Endothelial cell (in vitro differentiated cells): ENCODE measurements around the gene GBF1. TPM values are rescaled to one million over a fixed set of nuclear protein-coding genes. Genes with fewer than 3 reads are reported as not detected.

Source experiments
- DNase-seq: peaks from one replicate; pipeline ENCODE4 v3.0.0; 2021; ENCODE audit warnings: low spot score
- H3K27ac Mint-ChIP-seq: one replicate; pipeline ENCODE4 v1.8.0; 2021; ENCODE audit warnings: mixed read lengths, inconsistent platforms; ENCODE audit not compliant: unreplicated experiment
- H3K27me3 Mint-ChIP-seq: one replicate; pipeline ENCODE4 v1.8.0; 2021; ENCODE audit warnings: mild to moderate bottlenecking, moderate library complexity, mixed read lengths, inconsistent platforms; ENCODE audit not compliant: unreplicated experiment
- H3K36me3 Mint-ChIP-seq: one replicate; pipeline ENCODE4 v1.8.0; 2021; ENCODE audit warnings: mild to moderate bottlenecking, low read depth, mixed read lengths, inconsistent platforms; ENCODE audit not compliant: unreplicated experiment
- H3K4me1 Mint-ChIP-seq: one replicate; pipeline ENCODE4 v1.8.0; 2021; ENCODE audit warnings: mild to moderate bottlenecking, mixed read lengths, inconsistent platforms; ENCODE audit not compliant: unreplicated experiment
- H3K4me3 Mint-ChIP-seq: one replicate; pipeline ENCODE4 v1.8.0; 2021; ENCODE audit warnings: mild to moderate bottlenecking, mixed read lengths, inconsistent platforms; ENCODE audit not compliant: unreplicated experiment
- H3K9me3 Mint-ChIP-seq: one replicate; pipeline ENCODE4 v1.8.0; 2021; ENCODE audit warnings: mixed read lengths, inconsistent platforms; ENCODE audit not compliant: unreplicated experiment
- total RNA-seq: library from RNA; stranded (reverse); fragmentation: NEBNext Ultra II Directional; extraction: Animal tissue kit (Norgen Biotek cat#: 25700); gene quantifications from one replicate; pipeline ENCODE4 v1.2.1, GENCODE V29; 2021; ENCODE audit not compliant: unreplicated experiment
- TF ChIP-seq, protein P1 (sequence below): fragments of 200-600 bp; sonication (generic); IDR thresholded peaks from one replicate; pipeline ENCODE4 v1.5.0; 2021; ENCODE audit warnings: antibody characterized with exemption; ENCODE audit not compliant: unreplicated experiment

Gene GBF1
- total RNA-seq, 1 donor from 2014 or later, result 45.1 TPM

DNA sequence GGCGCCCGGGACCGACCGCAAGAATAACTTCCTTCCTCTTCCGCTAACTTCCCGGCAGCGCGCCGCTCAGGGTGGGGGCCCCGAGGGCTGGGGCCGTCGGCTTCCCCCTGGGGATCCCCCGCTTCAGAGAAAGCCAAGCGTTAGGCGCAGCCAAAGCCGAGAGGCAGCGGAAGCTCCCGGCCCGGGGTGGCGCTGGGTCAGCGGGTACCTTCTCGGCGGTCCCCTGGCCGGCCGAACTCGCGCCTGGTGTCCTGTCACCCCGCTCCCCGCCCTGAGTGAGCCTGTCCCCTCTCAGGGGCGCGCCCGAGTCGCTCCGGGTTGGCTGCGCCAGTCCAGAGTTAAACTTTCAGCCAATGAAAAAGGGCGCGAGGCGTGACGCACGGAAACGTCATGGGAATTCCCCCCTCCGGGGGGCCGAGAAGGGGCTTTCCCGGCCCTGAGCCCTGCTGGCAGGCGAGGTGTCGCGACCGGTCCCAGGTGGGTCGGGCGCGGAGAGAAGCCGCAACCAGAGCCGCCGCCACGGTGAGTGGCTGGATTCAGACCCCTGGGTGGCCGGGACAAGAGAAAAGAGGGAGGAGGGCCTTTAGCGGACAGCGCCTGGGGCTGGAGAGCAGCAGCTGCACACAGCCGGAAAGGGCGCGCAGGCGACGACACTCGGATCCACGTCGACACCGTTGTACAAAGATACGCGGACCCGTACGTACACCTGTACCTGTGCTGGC, 148.9 kb downstream of the GBF1 start:
- H3K27ac Mint-ChIP-seq, result no peak overlapping the region
- peaks cover 9% of the 10 kb centered on the region for H3K27me3 Mint-ChIP-seq
- TF ChIP-seq, protein P1, sequence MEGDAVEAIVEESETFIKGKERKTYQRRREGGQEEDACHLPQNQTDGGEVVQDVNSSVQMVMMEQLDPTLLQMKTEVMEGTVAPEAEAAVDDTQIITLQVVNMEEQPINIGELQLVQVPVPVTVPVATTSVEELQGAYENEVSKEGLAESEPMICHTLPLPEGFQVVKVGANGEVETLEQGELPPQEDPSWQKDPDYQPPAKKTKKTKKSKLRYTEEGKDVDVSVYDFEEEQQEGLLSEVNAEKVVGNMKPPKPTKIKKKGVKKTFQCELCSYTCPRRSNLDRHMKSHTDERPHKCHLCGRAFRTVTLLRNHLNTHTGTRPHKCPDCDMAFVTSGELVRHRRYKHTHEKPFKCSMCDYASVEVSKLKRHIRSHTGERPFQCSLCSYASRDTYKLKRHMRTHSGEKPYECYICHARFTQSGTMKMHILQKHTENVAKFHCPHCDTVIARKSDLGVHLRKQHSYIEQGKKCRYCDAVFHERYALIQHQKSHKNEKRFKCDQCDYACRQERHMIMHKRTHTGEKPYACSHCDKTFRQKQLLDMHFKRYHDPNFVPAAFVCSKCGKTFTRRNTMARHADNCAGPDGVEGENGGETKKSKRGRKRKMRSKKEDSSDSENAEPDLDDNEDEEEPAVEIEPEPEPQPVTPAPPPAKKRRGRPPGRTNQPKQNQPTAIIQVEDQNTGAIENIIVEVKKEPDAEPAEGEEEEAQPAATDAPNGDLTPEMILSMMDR, result peak; percentile 88
- no peaks in the 10 kb centered on the region for H3K36me3 Mint-ChIP-seq
- peak overlapping the region; percentile 88 for H3K4me3 Mint-ChIP-seq
- no peaks in the 10 kb centered on the region for H3K9me3 Mint-ChIP-seq
- peaks cover 5% of the 10 kb centered on the region for H3K4me1 Mint-ChIP-seq
- peak; percentile 85 for DNase-seq

DNA sequence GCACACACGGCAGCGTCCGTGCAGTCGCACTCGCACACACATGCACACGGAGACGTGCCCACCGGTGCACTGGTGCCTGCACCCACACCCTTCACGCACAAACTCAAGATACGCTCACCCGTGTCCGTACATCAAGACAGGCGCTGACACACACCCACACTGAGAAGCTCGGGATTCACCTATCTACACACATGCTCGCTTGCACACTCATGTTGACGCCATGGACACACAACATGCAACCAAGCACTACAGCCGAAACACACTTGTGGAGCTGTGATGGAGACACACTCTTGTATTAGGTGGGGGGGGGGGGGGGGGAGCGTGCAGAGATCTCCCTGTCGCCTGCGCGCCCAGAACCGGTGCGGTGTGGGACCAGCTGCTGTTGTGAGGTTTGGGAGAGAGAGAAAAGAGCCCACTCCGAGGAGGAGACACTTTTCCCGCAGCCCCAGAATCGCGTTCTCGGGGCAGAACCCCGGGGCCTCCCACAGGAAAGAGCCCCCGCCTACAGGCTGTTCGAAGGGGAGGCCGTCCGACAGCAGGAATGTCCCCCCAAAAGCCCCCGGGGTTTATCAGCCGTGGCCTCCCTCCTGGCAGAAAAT, 149.6 kb downstream of the GBF1 start:
- H3K4me1 Mint-ChIP-seq, result peaks cover 5% of the 10 kb centered on the region
- peak overlapping the region; percentile 88 for H3K4me3 Mint-ChIP-seq
- H3K27ac Mint-ChIP-seq, result peak overlapping the region; percentile 22
- H3K36me3 Mint-ChIP-seq, result no peaks in the 10 kb centered on the region
- peaks cover 11% of the 10 kb centered on the region for H3K27me3 Mint-ChIP-seq
- DNase-seq, result no peak
- TF ChIP-seq, protein P1, result no peak
- no peaks in the 10 kb centered on the region for H3K9me3 Mint-ChIP-seq

DNA sequence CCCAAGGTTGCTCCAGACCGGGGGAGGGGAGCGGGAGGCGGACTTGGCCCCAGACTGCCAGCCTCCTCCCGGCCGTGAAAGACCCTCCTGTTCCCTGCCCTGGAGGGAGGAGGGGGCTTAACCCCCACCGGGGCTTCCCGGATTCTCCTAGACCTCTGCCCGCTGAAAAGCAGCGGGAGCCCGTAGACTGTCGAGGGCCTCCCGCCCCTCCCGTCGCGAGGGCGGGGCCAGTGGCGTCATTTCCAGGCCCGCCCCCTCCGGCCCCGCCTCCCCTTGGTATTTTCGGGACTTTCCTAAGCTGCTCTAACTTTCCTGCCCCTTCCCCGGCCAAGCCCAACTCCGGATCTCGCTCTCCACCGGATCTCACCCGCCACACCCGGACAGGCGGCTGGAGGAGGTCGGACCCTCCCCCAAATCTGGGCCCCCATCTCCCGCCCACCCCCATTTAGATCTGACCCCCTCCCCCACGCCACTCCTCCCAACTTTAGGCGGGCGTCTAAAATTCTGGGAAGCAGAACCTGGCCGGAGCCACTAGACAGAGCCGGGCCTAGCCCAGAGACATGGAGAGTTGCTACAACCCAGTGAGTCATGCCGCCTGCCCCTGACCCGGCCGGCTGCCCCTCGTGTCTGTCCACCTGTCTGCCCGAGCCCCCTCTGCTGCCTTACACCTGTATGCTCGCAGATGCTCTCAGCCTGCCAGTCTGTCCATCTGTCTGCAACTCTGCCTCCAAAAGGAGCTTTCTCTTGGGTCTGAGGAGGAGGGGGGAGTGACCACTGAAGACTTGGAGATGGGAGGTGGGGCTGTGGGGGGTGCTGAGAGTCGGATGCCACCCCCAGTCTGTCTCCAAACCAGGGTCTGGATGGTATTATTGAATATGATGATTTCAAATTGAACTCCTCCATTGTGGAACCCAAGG, 150.3 kb downstream of the GBF1 start, which contains the start of gene NFKB2:
TSS of gene NFKB2 (plus strand) at position 306 of the 917 bp plus-strand sequence. CDS start at position 561, 255 bp downstream.
- Mint-ChIP-seq H3K9me3 (no peaks in the 10 kb centered on the region), H3K27ac (peak within 1 kb of the TSS; percentile 22), H3K4me3 (peak within 1 kb of the TSS; percentile 88), H3K27me3 (peaks cover 13% of the 10 kb centered on the region), H3K36me3 (no peaks in the 10 kb centered on the region), H3K4me1 (peaks cover 5% of the 10 kb centered on the region)
- DNase-seq, result peak; percentile 91
- TF ChIP-seq, protein P1, result no peak

DNA sequence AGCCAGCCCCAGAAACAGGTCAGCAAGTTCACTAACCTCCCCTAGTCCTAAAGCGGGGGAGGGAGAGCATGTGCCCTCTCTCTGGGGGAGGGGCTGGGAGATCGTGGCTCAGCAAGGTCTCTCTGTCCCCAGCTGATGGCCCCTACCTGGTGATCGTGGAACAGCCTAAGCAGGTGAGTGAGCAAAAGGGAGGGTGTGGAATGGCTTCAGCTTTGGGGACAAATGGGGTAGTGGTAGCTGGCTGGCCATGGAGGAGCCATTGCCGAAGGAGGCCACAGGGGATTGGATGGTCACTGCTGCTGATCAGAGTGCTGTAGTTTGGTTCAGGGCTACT, 151.0 kb downstream of the GBF1 start:
- TF ChIP-seq, protein P1, result no peak
- H3K4me1 Mint-ChIP-seq, result peaks cover 5% of the 10 kb centered on the region
- peaks cover 11% of the 10 kb centered on the region for H3K27me3 Mint-ChIP-seq
- no peak overlapping the region for H3K27ac Mint-ChIP-seq
- H3K36me3 Mint-ChIP-seq, result no peaks in the 10 kb centered on the region
- no peaks in the 10 kb centered on the region for H3K9me3 Mint-ChIP-seq
- peak overlapping the region; percentile 79 for H3K4me3 Mint-ChIP-seq
- DNase-seq, result no peak
